GM23338 (cell line): Measurements from ENCODE around the gene MEGF6. TPM values are rescaled to one million over a fixed set of nuclear protein-coding genes. Genes with fewer than 3 reads are reported as not detected.

Experiments
- ATAC-seq: fragments of 200-7000 bp; cut with Tn5 transposase; 3 replicates; pipeline ENCODE4 v1.9.1; 2020
- DNase-seq: peaks from one replicate; pipeline ENCODE4 v3.0.0-alpha.2; 2015; ENCODE audit warnings: low spot score
- H2AFZ ChIP-seq: fragments of 200-600 bp; sonication (generic); 2 replicates; pipeline ENCODE4 v1.8.0; 2016; ENCODE audit warnings: antibody characterized with exemption, mild to moderate bottlenecking, moderate library complexity
- H3F3A ChIP-seq: fragments of 200-600 bp; sonication (generic); replicated peaks from 2 replicates; pipeline ENCODE4 v1.8.0; 2017; ENCODE audit warnings: antibody characterized with exemption, mixed run types, low read depth
- H3K27ac ChIP-seq: fragments of 200-600 bp; sonication (generic); 2 replicates; pipeline ENCODE4 v1.6.1; 2016; ENCODE audit warnings: low read depth
- H3K27me3 ChIP-seq: fragments of 200-600 bp; sonication (generic); 2 replicates; pipeline ENCODE4 v1.8.0; 2016; ENCODE audit warnings: mild to moderate bottlenecking, mixed run types, moderate library complexity; ENCODE audit not compliant: insufficient read depth
- H3K36me3 ChIP-seq: fragments of 200-600 bp; sonication (generic); 2 replicates; pipeline ENCODE4 v1.8.0; 2016; ENCODE audit warnings: mild to moderate bottlenecking; ENCODE audit not compliant: insufficient read depth
- H3K4me1 ChIP-seq: fragments of 200-600 bp; sonication (generic); 2 replicates; pipeline ENCODE4 v1.8.0; 2016; ENCODE audit warnings: mild to moderate bottlenecking, moderate library complexity; ENCODE audit not compliant: insufficient read depth
- H3K4me2 ChIP-seq: fragments of 200-600 bp; sonication (generic); 2 replicates; pipeline ENCODE4 v1.7.1; 2017; ENCODE audit warnings: mixed run types
- H3K4me3 ChIP-seq: fragments of 200-600 bp; sonication (generic); 2 replicates; pipeline ENCODE4 v1.6.1; 2016; ENCODE audit warnings: mixed run types
- H3K79me2 ChIP-seq: fragments of 200-600 bp; sonication (generic); replicated peaks from 2 replicates; pipeline ENCODE4 v1.8.0; 2017; ENCODE audit warnings: mild to moderate bottlenecking; ENCODE audit not compliant: insufficient read depth
- H3K9me2 ChIP-seq: fragments of 200-600 bp; sonication (generic); 2 replicates; pipeline ENCODE4 v1.8.0; 2017; ENCODE audit not compliant: insufficient read depth
- H4K20me1 ChIP-seq: fragments of 200-600 bp; sonication (generic); replicated peaks from 2 replicates; pipeline ENCODE4 v1.8.0; 2017; ENCODE audit warnings: mild to moderate bottlenecking; ENCODE audit not compliant: insufficient read depth
- H3K27ac Mint-ChIP-seq: 2 replicates; pipeline ENCODE4 v1.8.0; 2020; ENCODE audit warnings: inconsistent platforms, mild to moderate bottlenecking, moderate library complexity, mixed read lengths
- H3K27me3 Mint-ChIP-seq: 3 replicates; pipeline ENCODE4 v1.8.0; 2022; ENCODE audit warnings: low read depth, mild to moderate bottlenecking, moderate library complexity, mixed read lengths, inconsistent platforms; ENCODE audit not compliant: insufficient read depth, poor library complexity
- H3K36me3 Mint-ChIP-seq: 3 replicates; pipeline ENCODE4 v1.8.0; 2021; ENCODE audit warnings: low read depth, mild to moderate bottlenecking, inconsistent platforms, moderate library complexity, mixed read lengths
- H3K4me1 Mint-ChIP-seq: 3 replicates; pipeline ENCODE4 v1.8.0; 2020; ENCODE audit warnings: mild to moderate bottlenecking, inconsistent platforms, mixed read lengths
- H3K4me3 Mint-ChIP-seq: 3 replicates; pipeline ENCODE4 v1.8.0; 2021; ENCODE audit warnings: moderate library complexity, mild to moderate bottlenecking, inconsistent platforms, mixed read lengths
- H3K9me3 Mint-ChIP-seq: 3 replicates; pipeline ENCODE4 v1.8.0; 2020; ENCODE audit warnings: moderate library complexity, mild to moderate bottlenecking, inconsistent platforms, mixed read lengths
- CREB1 ChIP-seq: fragments of 250-450 bp; sonication (Bioruptor Pico); IDR thresholded peaks from 2 replicates; pipeline ENCODE4 v1.5.0; 2020; ENCODE audit warnings: low read depth, mild to moderate bottlenecking, moderate library complexity
- EZH2 ChIP-seq: fragments of 200-600 bp; sonication (generic); IDR thresholded peaks from one replicate; pipeline ENCODE4 v1.8.0; 2017; ENCODE audit warnings: antibody characterized with exemption, mild to moderate bottlenecking, low read depth; ENCODE audit not compliant: unreplicated experiment
- EZH2phosphoT487 ChIP-seq: fragments of 200-600 bp; sonication (generic); IDR thresholded peaks from one replicate; pipeline ENCODE4 v1.8.1; 2018; ENCODE audit warnings: antibody characterized with exemption; ENCODE audit not compliant: unreplicated experiment
- JUNB ChIP-seq: IDR thresholded peaks from one replicate; pipeline ENCODE4 v1.6.1; 2016; ENCODE audit warnings: antibody characterized with exemption; ENCODE audit not compliant: unreplicated experiment
- NANOG ChIP-seq: IDR thresholded peaks from 2 replicates; pipeline ENCODE4 v1.6.1; 2016; ENCODE audit warnings: antibody characterized with exemption, borderline replicate concordance
- POLR2AphosphoS5 ChIP-seq: IDR thresholded peaks from 2 replicates; pipeline ENCODE4 v1.6.1; 2016; ENCODE audit warnings: antibody characterized with exemption, low read depth
- REST ChIP-seq: IDR thresholded peaks from one replicate; pipeline ENCODE4 v1.6.1; 2018; ENCODE audit warnings: antibody characterized with exemption; ENCODE audit not compliant: unreplicated experiment
- STAT1 ChIP-seq: IDR thresholded peaks from one replicate; pipeline ENCODE4 v1.6.1; 2016; ENCODE audit warnings: antibody characterized with exemption; ENCODE audit not compliant: unreplicated experiment
- ZNF114 ChIP-seq: fragments of 250-450 bp; sonication (Bioruptor Pico); IDR thresholded peaks from 2 replicates; pipeline ENCODE4 v1.5.0; 2020; ENCODE audit warnings: mild to moderate bottlenecking, moderate library complexity
- ZNF331 ChIP-seq: fragments of 250-450 bp; sonication (Bioruptor Pico); IDR thresholded peaks from 2 replicates; pipeline ENCODE4 v1.5.0; 2020; ENCODE audit warnings: low read depth, mild to moderate bottlenecking, moderate library complexity
- ZNF462 ChIP-seq: fragments of 250-450 bp; sonication (Bioruptor Pico); IDR thresholded peaks from 2 replicates; pipeline ENCODE4 v1.5.0; 2020; ENCODE audit warnings: mild to moderate bottlenecking, moderate library complexity
- polyA plus RNA-seq: library from polyadenylated mRNA; unstranded; fragments of >200 nt; fragmentation: Nextera tagmentation; extraction: Ambion mirVana; gene quantifications from 2 replicates; pipeline ENCODE4 v1.2.1, GENCODE V29; 2016
- total RNA-seq: library from RNA; depleted of rRNA; stranded (reverse); fragments of >200 nt; shearing (Covaris generic); gene quantifications from 2 replicates; pipeline ENCODE4 v1.2.3, GENCODE V29; 2014
- TF ChIP-seq, protein P1 (sequence below): IDR thresholded peaks from 2 replicates; pipeline ENCODE4 v1.6.1; 2016; ENCODE audit warnings: antibody characterized with exemption
- TF ChIP-seq, protein P2 (sequence below), 2 experiments: fragments of 200-600 bp in 1 of 2; sonication (generic) in 1 of 2; conservative IDR thresholded peaks; 2 replicates each; pipeline versions ENCODE4 v1.5.1 to v1.6.1; 2016 to 2017; ENCODE audit warnings: antibody characterized with exemption in 2 of 2, low read depth in 2 of 2, mild to moderate bottlenecking in 2 of 2, moderate library complexity in 1 of 2

MEGF6 gene
- total and polyA plus RNA-seq, 2 experiments from 2014 or later, result 4.0 to 21.4 TPM

DNA sequence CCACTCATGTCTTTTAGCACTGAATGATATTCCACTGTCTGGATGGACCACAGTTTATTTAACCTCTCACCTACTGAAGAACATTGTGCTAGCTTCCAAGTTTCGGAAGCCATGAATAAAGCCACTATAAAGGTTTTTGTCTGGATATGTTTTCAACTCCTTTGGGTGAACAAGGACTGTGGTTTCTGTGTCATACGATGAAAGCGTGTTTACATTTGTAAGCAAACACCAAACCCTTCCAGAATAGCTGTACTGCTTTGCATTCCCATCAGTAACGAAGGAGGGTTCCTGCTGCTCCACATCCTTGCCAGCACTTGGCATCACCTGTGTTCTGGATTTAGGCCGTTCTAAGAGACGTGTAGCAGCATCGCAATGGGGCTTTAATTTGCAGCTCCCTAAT lies 167.5 kb downstream of the MEGF6 start:
- H2AFZ ChIP-seq, result no peak overlapping the region
- H3K27ac ChIP-seq, result no peak overlapping the region

More for the DNA sequence above, 167.5 kb downstream of the MEGF6 start:
- no peaks in the 10 kb centered on the region for H3K36me3 Mint-ChIP-seq
- no peaks in the 10 kb centered on the region for H3K9me3 Mint-ChIP-seq
- no peak overlapping the region for H3K4me3 ChIP-seq
- no peak overlapping the region for H3K27ac Mint-ChIP-seq
- no peaks in the 10 kb centered on the region for H4K20me1 ChIP-seq
- no peak overlapping the region for H3K4me2 ChIP-seq
- no peaks in the 10 kb centered on the region for H3K27me3 ChIP-seq
- H3K4me3 Mint-ChIP-seq, result no peak overlapping the region
- TF ChIP-seq ZNF462 (CRISPR knock-in tag), result no peak
- no peak for TF ChIP-seq ZNF331 (CRISPR knock-in tag)
- no peak for TF ChIP-seq EZH2phosphoT487
- TF ChIP-seq, protein P1, sequence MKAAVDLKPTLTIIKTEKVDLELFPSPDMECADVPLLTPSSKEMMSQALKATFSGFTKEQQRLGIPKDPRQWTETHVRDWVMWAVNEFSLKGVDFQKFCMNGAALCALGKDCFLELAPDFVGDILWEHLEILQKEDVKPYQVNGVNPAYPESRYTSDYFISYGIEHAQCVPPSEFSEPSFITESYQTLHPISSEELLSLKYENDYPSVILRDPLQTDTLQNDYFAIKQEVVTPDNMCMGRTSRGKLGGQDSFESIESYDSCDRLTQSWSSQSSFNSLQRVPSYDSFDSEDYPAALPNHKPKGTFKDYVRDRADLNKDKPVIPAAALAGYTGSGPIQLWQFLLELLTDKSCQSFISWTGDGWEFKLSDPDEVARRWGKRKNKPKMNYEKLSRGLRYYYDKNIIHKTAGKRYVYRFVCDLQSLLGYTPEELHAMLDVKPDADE, result no peak
- no peak for TF ChIP-seq POLR2AphosphoS5
- no peak for TF ChIP-seq REST
- TF ChIP-seq JUNB, result no peak
- TF ChIP-seq NANOG, result no peak
- TF ChIP-seq STAT1, result no peak
- no peak for TF ChIP-seq EZH2
- TF ChIP-seq, protein P2, sequence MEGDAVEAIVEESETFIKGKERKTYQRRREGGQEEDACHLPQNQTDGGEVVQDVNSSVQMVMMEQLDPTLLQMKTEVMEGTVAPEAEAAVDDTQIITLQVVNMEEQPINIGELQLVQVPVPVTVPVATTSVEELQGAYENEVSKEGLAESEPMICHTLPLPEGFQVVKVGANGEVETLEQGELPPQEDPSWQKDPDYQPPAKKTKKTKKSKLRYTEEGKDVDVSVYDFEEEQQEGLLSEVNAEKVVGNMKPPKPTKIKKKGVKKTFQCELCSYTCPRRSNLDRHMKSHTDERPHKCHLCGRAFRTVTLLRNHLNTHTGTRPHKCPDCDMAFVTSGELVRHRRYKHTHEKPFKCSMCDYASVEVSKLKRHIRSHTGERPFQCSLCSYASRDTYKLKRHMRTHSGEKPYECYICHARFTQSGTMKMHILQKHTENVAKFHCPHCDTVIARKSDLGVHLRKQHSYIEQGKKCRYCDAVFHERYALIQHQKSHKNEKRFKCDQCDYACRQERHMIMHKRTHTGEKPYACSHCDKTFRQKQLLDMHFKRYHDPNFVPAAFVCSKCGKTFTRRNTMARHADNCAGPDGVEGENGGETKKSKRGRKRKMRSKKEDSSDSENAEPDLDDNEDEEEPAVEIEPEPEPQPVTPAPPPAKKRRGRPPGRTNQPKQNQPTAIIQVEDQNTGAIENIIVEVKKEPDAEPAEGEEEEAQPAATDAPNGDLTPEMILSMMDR (conservative IDR thresholded peaks at IDR 0.05; ENCODE audit: low read depth in 2 of 2), result no peak
- no peak for TF ChIP-seq CREB1 (CRISPR knock-in tag)
- no peak for TF ChIP-seq ZNF114 (CRISPR knock-in tag)
- ATAC-seq (no peak), DNase-seq (no peak)
- H3K4me1 Mint-ChIP-seq, result peaks cover 10% of the 10 kb centered on the region
- H3K79me2 ChIP-seq, result no peaks in the 10 kb centered on the region
- peaks cover 10% of the 10 kb centered on the region for H3K27me3 Mint-ChIP-seq
- H3K36me3 ChIP-seq, result no peaks in the 10 kb centered on the region
- H3F3A ChIP-seq, result no peaks in the 10 kb centered on the region
- H3K9me2 ChIP-seq, result no peaks in the 10 kb centered on the region
- no peaks in the 10 kb centered on the region for H3K4me1 ChIP-seq
